ENCODE measurements around the gene GIGYF2.

DNA sequence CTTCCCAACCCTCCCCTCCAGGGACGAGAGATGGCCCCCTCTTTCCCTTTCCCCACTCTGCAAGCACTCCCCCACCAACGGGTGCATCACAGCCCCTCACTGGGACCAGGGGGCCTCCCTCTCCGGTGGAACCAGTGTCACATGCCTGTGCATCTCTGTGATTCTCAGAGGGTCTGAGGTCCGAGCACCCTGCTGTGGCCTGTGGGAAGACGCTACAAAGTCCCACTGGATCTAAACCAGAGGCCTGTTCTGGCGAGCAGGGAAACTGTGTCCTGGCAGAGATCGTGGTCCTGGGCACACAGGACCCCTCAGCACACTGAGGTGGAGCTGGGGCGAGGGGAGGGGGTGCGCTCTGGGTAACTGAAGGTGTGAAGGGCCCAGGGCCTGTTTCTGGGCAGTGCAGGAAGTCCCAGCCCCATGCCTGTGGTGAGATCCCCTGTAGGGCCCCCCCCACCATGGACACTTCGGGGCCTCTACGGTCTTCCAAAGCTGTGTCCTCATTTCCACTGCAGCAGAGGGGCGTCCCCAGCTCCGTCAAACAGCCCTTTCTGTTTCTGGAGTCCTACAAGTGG is 180.9 kb downstream of the GIGYF2 start:
- TF ChIP-seq, protein P1, sequence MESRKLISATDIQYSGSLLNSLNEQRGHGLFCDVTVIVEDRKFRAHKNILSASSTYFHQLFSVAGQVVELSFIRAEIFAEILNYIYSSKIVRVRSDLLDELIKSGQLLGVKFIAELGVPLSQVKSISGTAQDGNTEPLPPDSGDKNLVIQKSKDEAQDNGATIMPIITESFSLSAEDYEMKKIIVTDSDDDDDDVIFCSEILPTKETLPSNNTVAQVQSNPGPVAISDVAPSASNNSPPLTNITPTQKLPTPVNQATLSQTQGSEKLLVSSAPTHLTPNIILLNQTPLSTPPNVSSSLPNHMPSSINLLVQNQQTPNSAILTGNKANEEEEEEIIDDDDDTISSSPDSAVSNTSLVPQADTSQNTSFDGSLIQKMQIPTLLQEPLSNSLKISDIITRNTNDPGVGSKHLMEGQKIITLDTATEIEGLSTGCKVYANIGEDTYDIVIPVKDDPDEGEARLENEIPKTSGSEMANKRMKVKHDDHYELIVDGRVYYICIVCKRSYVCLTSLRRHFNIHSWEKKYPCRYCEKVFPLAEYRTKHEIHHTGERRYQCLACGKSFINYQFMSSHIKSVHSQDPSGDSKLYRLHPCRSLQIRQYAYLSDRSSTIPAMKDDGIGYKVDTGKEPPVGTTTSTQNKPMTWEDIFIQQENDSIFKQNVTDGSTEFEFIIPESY (IDR thresholded peaks at IDR 0.05) = no peak
- TF ChIP-seq, protein P2, sequence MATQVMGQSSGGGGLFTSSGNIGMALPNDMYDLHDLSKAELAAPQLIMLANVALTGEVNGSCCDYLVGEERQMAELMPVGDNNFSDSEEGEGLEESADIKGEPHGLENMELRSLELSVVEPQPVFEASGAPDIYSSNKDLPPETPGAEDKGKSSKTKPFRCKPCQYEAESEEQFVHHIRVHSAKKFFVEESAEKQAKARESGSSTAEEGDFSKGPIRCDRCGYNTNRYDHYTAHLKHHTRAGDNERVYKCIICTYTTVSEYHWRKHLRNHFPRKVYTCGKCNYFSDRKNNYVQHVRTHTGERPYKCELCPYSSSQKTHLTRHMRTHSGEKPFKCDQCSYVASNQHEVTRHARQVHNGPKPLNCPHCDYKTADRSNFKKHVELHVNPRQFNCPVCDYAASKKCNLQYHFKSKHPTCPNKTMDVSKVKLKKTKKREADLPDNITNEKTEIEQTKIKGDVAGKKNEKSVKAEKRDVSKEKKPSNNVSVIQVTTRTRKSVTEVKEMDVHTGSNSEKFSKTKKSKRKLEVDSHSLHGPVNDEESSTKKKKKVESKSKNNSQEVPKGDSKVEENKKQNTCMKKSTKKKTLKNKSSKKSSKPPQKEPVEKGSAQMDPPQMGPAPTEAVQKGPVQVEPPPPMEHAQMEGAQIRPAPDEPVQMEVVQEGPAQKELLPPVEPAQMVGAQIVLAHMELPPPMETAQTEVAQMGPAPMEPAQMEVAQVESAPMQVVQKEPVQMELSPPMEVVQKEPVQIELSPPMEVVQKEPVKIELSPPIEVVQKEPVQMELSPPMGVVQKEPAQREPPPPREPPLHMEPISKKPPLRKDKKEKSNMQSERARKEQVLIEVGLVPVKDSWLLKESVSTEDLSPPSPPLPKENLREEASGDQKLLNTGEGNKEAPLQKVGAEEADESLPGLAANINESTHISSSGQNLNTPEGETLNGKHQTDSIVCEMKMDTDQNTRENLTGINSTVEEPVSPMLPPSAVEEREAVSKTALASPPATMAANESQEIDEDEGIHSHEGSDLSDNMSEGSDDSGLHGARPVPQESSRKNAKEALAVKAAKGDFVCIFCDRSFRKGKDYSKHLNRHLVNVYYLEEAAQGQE (IDR thresholded peaks at IDR 0.05) = no peak
- no peak for TF ChIP-seq HNF4A (conservative IDR thresholded peaks at IDR 0.05)
- TF ChIP-seq, protein P3, sequence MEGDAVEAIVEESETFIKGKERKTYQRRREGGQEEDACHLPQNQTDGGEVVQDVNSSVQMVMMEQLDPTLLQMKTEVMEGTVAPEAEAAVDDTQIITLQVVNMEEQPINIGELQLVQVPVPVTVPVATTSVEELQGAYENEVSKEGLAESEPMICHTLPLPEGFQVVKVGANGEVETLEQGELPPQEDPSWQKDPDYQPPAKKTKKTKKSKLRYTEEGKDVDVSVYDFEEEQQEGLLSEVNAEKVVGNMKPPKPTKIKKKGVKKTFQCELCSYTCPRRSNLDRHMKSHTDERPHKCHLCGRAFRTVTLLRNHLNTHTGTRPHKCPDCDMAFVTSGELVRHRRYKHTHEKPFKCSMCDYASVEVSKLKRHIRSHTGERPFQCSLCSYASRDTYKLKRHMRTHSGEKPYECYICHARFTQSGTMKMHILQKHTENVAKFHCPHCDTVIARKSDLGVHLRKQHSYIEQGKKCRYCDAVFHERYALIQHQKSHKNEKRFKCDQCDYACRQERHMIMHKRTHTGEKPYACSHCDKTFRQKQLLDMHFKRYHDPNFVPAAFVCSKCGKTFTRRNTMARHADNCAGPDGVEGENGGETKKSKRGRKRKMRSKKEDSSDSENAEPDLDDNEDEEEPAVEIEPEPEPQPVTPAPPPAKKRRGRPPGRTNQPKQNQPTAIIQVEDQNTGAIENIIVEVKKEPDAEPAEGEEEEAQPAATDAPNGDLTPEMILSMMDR (IDR thresholded peaks at IDR 0.05; ENCODE audit: low read depth, low read length, missing input control) = no peak
- no peak for TF ChIP-seq SP1 (IDR thresholded peaks at IDR 0.05)
- no peak for TF ChIP-seq YY1 (IDR thresholded peaks at IDR 0.05)
- TF ChIP-seq RAD21 (IDR thresholded peaks at IDR 0.05) = no peak
- TF ChIP-seq, protein P4, sequence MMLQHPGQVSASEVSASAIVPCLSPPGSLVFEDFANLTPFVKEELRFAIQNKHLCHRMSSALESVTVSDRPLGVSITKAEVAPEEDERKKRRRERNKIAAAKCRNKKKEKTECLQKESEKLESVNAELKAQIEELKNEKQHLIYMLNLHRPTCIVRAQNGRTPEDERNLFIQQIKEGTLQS (IDR thresholded peaks at IDR 0.05) = no peak
- no peak for TF ChIP-seq TAF1 (conservative IDR thresholded peaks at IDR 0.05)
- TF ChIP-seq EGR1 (IDR thresholded peaks at IDR 0.05; ENCODE audit: low read depth in 2 of 2) = no peak
- no peak for TF ChIP-seq JUND (IDR thresholded peaks at IDR 0.05)
